Cortex of kidney (tissue), 1 donor: ENCODE data around the gene TTBK2.
"Not testable (repeated sequence)": the region's sequence is repeated elsewhere in the genome, so short reads cannot be mapped to it uniquely, and the experiment has no call there.

Experiments
- DNase-seq: peaks from one replicate; lab custom pipeline; 2025; lab: John Stamatoyannopoulos, UW

Gene TTBK2

GRCh38 chr15:42903388-42904324 is 16.9 kb downstream of the TTBK2 start:
- no peak for DNase-seq

- not testable (repeated sequence) for DNase-seq
Measured at GRCh38 chr15:42893911-42894310, 26.7 kb downstream of the TTBK2 start.

- DNase-seq = no peak
Measured at GRCh38 chr15:42891569-42891968, 29.0 kb downstream of the TTBK2 start.

GRCh38 chr15:42890161-42890913 is 30.2 kb downstream of the TTBK2 start:
- no peak for DNase-seq

GRCh38 chr15:42887384-42887783 is 33.2 kb downstream of the TTBK2 start:
- DNase-seq = not testable (repeated sequence)

GRCh38 chr15:42880121-42880520 is 40.5 kb downstream of the TTBK2 start:
- no peak for DNase-seq

GRCh38 chr15:42879443-42879842 is 41.1 kb downstream of the TTBK2 start:
- DNase-seq = no peak

- DNase-seq = no peak
Measured at GRCh38 chr15:42876224-42876623, 44.4 kb downstream of the TTBK2 start.

- DNase-seq = no peak
Measured at GRCh38 chr15:42868683-42869082, 51.9 kb downstream of the TTBK2 start.

- DNase-seq = no peak
Measured at GRCh38 chr15:42863572-42864239, 56.9 kb downstream of the TTBK2 start.

GRCh38 chr15:42858999-42859789 is 61.4 kb downstream of the TTBK2 start:
- no peak for DNase-seq

GRCh38 chr15:42858540-42858939 is 62.0 kb downstream of the TTBK2 start:
- DNase-seq = no peak

- DNase-seq = no peak
Measured at GRCh38 chr15:42854576-42854975, 66.0 kb downstream of the TTBK2 start.

GRCh38 chr15:42849836-42850235 is 70.7 kb downstream of the TTBK2 start:
- no peak for DNase-seq

- no peak for DNase-seq
Measured at GRCh38 chr15:42848846-42849245, 71.7 kb downstream of the TTBK2 start.

- DNase-seq = no peak
Measured at GRCh38 chr15:42846647-42847046, 73.9 kb downstream of the TTBK2 start.

GRCh38 chr15:42845581-42845980 is 75.0 kb downstream of the TTBK2 start:
- DNase-seq = no peak

GRCh38 chr15:42843699-42844098 is 76.9 kb downstream of the TTBK2 start:
- no peak for DNase-seq

- no peak for DNase-seq
Measured at GRCh38 chr15:42836251-42836650, 84.3 kb downstream of the TTBK2 start.

- no peak for DNase-seq
Measured at GRCh38 chr15:42832576-42832975, 88.0 kb downstream of the TTBK2 start.

- DNase-seq = no peak
Measured at GRCh38 chr15:42826251-42826890, 94.2 kb downstream of the TTBK2 start.
